Right ventricle myocardium inferior (tissue), 1 donor: ENCODE measurements around the gene CD59. TPM values are rescaled to one million over a fixed set of nuclear protein-coding genes. Genes with fewer than 3 reads are reported as not detected.

Experiments
- ATAC-seq: fragments of 200-7000 bp; cut with Tn5 transposase; one replicate; pipeline ENCODE4 v1.9.1; 2020; ENCODE audit warnings: mild to moderate bottlenecking, moderate library complexity
- DNase-seq: peaks from one replicate; pipeline ENCODE4 v3.0.0; 2021; ENCODE audit errors: missing footprints
- intact Hi-C: fragments of 100-400 bp; cut with DNase I; formaldehyde crosslinking; loops from one replicate; pipeline ENCODE4 v1.11.0; 2022
- long read RNA-seq: library from polyadenylated mRNA; unstranded; transcript quantifications from one replicate; pipeline ENCODE4 v2.0.0, GENCODE V29; 2021
- total RNA-seq: library from RNA; stranded (reverse); fragmentation: NEBNext Ultra II Directional; extraction: Animal tissue kit (Norgen Biotek cat#: 25700); gene quantifications from one replicate; pipeline ENCODE4 v1.2.1, GENCODE V29; 2021
- donor health status: DM: no; HTN: yes; CAD: no; lungs with severe emphysema.

Gene CD59
- total RNA-seq = 817 TPM
- long read RNA-seq, full-length matches to known transcripts = 102 of 132 reads
- long read RNA-seq, partial matches to known transcripts = 7 of 132 reads
- long read RNA-seq, other reads (novel, unspliced or antisense) = 23 of 132 reads

DNA sequence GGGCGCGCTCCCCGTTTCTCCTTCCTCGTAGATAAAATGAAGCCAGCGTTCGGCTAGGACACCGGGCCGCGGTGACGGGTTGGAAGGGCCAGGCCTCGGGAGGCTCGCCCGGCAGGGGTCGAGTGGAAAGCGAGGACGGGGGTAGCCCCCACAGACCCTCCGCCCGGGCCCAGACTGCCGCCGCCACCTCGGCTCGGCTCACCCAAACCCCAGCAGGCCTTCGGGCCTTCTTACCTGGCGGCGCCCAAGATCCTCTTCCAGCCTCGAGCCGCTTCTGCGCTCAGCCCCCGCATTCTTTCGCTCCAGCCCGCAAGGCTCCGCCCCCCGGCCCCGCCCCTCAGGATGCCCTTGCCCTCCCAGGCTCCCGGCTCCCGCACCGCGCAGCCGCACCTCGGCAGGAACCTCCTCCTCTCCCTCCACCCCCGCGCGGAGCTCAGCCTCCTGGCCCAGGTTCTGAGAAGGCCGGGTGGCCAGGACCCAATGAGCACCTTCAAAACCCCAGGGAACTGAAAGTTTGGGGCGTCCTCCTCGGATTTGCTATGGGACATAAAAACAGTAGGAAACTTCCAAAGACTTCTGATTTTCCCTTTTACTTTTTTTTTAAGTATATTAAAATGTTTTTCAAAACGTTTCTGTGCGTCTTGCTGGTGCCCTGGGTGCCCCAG lies at the start of gene CD59:
TSS of gene CD59 (minus strand) at position 276 of the 665 bp plus-strand sequence. CDS start 13,978 bp downstream, outside the sequence.
- intact Hi-C loops = no loop called here
- DNase-seq (peak; percentile 98), ATAC-seq (peak; percentile 98)

GRCh38 chr11:33785609-33786008 lies 49.4 kb upstream of the CD59 start:
- intact Hi-C loops = no loop called here
- DNase-seq = no peak

GRCh38 chr11:33779849-33780528 lies 43.8 kb upstream of the CD59 start:
- ATAC-seq = peak; percentile 73
- intact Hi-C loops = no loop called here
- DNase-seq = no peak

More at GRCh38 chr11:33785609-33786008, 49.4 kb upstream of the CD59 start:
- ATAC-seq = no peak

DNA sequence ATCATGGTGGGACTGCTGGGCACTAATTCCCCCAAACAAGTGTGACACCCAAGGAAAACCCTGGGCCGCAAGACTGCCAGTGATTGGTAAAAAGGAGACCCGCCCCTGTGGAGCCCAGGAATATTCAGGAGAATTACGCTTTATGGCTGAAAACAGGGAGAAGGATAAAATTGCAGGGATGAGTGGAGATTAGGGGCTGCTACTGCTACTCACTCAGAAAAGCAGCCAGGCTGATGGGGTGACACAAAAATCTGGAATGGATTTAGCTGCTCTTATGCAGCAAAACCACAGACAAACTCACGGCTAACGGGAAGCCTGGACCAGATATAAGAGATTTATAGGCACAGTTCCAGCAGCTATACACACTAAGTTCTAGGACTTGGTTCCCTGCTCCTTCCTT lies 42.5 kb upstream of the CD59 start:
- ATAC-seq (no peak), DNase-seq (no peak)
- intact Hi-C loops = no loop called here

- intact Hi-C loops = no loop called here
- DNase-seq = no peak
- no peak for ATAC-seq
Observed at GRCh38 chr11:33777906-33778305, 41.7 kb upstream of the CD59 start.

GRCh38 chr11:33775832-33776470 lies 39.7 kb upstream of the CD59 start:
- ATAC-seq (no peak), DNase-seq (no peak)
- intact Hi-C loops = no loop called here

DNA sequence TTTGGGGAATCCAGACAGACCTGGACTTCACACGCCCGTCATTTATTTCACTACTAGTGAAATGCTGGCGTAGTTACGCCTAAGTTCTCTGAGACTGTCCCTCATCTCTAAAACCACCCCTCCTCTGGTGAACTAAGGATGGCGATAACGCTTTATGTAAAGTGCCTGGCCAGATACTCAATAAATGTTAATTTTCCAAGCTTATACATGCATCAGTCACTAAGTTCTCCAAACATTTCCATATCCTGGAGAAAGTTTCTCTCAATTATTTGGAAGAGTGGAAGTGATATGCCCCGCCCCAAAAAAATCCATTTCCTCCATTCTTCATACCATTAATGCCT lies 39.2 kb upstream of the CD59 start:
- ATAC-seq = no peak
- intact Hi-C loops = no loop called here
- no peak for DNase-seq

- ATAC-seq = peak; percentile 24
- no peak for DNase-seq
- intact Hi-C loops = no loop called here
Observed at GRCh38 chr11:33774736-33775466, 38.7 kb upstream of the CD59 start.

GRCh38 chr11:33773987-33774735 lies 37.9 kb upstream of the CD59 start, which contains the start of gene FBXO3:
FBXO3 (minus strand) TSS chr11:33774520; CDS start chr11:33774497, 23 bp downstream.
- intact Hi-C loops = no loop called here
- ATAC-seq (peak; percentile 97), DNase-seq (peak; percentile 95)

DNA sequence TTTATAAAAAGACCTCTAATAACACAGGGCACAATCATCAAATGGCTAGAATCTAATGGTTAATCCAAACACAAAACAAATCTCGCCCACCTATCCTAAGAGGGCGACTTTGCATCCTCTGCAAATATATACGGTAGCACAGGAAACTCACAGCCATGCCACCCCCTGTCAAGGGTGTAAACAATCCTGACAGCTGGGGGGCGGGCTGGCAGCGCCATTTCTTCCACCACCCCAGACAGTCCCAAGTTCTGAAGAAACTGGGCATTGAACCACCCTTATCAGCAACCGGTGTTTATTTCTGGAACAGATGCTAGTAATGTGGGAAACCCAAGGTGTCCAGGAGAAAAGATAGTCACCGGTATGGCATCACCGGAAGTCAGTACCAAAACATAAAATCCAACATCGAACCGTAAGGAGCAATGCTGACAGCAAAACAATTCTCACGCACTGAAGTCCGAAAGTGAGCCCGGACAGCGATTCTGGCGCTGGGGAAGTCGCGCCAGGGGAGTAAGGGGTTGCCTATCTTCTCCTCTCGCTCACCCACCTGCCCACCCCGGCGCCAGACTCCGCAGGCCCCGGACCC lies 37.3 kb upstream of the CD59 start:
- ATAC-seq (peak; percentile 20), DNase-seq (no peak)
- intact Hi-C loops = no loop called here

GRCh38 chr11:33772870-33773269 lies 36.6 kb upstream of the CD59 start:
- no peak for ATAC-seq
- no peak for DNase-seq
- intact Hi-C loops = no loop called here

DNA sequence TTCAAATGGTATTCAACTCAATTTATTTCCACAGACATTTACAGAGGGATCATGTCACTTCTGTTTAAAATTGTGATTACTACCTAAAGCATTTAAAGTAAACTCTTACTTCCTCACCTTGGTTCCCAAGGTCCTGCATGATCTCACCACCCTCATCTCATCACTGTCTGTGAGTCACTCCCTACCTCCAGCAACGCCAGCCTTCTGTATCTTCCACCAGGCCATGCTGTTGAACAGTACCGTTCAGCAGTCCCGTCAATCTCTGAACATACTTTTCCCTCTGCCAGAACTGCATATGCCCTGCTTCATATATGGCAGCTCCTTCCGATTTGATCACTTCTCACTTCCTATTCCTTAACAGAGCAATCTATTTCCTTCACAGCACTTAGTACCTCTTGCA lies 36.1 kb upstream of the CD59 start:
- DNase-seq (no peak), ATAC-seq (no peak)
- intact Hi-C loops = no loop called here

GRCh38 chr11:33770236-33770635 lies 34.0 kb upstream of the CD59 start:
- DNase-seq = no peak
- intact Hi-C loops = no loop called here
- ATAC-seq = no peak

- DNase-seq = no peak
- intact Hi-C loops = no loop called here
- ATAC-seq = no peak
Observed at GRCh38 chr11:33769542-33769941, 33.3 kb upstream of the CD59 start.

DNA sequence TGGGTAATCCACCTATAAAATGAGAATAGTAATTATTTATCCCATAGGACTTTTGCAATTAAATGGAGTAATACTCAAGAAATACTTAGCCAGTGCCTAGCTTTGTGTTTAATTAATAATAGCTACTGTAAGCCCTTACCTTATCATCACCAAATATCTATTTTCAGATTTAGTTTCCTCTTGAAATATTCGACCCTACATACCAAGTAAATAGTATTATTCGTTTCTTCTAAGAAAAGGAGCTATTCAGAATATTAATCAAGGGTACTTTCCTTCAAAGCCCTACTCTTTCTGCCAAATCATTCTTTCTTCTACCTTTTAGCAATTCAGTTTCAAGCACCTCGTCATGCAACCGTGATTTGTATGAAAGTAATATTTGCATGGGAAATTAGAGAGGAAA lies 31.4 kb upstream of the CD59 start:
- intact Hi-C loops = no loop called here
- ATAC-seq = no peak
- no peak for DNase-seq

DNA sequence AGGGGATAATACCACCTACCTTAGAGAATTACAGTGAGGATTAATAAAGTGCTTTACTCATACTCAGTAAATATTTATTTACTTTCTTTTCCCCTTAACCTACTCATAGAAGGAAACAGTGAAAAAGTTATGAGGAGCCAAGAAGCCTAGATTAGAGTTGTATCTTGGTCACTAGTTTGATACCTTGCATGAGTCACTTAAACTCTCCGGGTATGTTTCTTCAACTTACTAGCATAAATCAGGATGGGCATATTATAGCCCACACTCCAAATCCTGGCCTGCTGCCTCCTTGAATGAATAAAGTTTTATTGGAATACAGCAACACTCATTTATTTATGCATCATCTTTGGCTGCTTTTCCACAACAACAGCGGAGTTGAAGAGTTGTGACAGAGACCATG lies 29.9 kb upstream of the CD59 start:
- ATAC-seq (no peak), DNase-seq (no peak)
- intact Hi-C loops = no loop called here

DNA sequence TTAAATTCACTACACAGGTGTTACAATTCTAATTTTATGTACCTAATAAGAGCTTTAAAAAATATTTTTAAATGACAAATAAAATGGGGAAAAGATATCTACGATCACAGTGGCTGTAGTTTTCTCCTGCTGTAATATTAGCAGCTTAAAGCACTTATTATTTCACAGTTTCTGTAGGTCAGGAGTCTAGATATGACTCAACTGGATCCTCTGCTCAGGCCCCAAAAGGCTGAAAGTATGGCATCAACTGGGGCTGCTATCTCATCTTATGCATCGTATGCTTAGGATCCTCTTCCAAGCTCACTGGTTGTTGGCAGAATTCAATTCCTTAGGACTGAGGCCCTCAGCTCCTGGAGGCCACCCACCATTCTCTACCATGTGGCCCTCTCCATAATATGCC lies 25.2 kb upstream of the CD59 start:
- ATAC-seq (no peak), DNase-seq (no peak)
- intact Hi-C loops = no loop called here

DNA sequence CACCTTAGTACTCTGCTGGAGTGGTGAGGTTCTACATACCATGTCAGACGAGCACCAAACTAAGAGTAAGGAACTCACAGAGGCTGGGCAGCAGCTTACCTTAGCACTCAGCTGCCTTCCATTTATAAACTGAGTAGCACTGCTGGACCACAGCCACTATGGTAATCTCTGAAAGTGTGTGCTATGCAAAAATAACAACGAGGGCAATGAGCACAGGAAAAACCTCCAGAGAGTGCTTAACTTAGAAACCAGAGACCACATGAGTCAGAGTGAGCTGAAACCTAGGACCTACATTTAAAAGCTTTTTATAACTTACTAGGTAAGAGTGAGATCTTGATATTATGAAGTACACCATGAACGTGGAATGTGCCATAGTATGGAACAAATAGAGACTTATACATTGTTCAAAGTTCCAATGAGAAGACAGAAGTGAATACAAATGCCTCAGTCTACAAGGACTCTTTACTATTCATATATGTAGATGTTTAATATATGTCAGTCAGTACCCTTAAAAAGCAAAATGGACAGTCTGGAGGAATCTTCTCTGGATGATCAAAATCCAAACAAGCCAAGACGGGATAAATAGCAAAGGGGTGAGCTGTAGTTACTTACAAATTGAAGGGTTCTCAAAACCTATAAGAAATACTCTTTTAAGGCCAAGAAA lies 17.2 kb upstream of the CD59 start:
- ATAC-seq (peak; percentile 91), DNase-seq (no peak)
- intact Hi-C loops = no loop called here
